Cerebellar cortex (tissue), 1 donor: ENCODE measurements around the gene SPRR2G.
"Not testable (repeated sequence)": the region's sequence is repeated elsewhere in the genome, so short reads cannot be mapped to it uniquely, and the experiment has no call there.

Source experiments
- DNase-seq: peaks from one replicate; pipeline ENCODE4 v3.0.0-alpha.2; 2015; ENCODE audit warnings: low spot score

The SPRR2G gene

DNA sequence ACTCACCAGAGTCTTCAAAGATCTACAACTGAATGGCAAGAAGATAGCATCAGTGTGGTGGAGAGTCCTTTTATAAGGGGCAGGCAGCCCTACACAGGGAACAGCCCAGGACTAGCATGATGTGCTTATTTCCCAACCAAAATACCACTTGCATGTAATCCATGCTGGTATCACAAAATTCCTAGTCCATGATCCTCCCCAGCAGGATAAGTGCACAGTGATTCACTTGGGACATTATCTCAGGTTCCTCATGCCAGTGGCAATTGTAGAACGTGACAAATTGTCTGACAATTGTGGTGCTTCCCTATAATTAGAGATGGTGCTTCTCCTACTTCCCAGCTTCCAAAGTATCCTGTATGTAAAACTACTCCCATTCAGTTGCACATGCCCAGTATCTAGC lies at the start of gene SPRR2G:
Gene SPRR2G (minus strand): TSS at position 45 of the 400 bp plus-strand sequence. CDS start 780 bp downstream, outside the sequence.
- no peak for DNase-seq

DNA sequence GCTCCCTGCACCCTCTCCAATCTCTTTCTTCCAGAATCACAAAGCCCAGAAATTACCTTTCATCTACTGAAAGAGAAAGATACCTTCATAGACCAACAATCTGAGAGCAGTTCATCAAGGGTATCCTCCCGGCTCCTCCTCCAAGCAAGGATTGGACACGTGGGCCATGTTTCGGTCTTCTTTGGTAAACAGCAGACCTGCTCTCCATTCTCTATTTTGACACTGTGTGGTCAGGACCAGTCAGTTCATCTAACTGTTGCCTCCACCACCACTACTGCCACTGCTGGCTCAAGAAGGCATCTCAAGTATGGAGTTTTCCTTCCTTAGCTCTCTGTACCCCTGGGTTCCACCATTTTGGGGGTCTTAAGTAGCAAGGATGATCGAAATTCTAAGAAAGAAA lies 44.5 kb upstream of the SPRR2G start:
- DNase-seq: no peak

DNA sequence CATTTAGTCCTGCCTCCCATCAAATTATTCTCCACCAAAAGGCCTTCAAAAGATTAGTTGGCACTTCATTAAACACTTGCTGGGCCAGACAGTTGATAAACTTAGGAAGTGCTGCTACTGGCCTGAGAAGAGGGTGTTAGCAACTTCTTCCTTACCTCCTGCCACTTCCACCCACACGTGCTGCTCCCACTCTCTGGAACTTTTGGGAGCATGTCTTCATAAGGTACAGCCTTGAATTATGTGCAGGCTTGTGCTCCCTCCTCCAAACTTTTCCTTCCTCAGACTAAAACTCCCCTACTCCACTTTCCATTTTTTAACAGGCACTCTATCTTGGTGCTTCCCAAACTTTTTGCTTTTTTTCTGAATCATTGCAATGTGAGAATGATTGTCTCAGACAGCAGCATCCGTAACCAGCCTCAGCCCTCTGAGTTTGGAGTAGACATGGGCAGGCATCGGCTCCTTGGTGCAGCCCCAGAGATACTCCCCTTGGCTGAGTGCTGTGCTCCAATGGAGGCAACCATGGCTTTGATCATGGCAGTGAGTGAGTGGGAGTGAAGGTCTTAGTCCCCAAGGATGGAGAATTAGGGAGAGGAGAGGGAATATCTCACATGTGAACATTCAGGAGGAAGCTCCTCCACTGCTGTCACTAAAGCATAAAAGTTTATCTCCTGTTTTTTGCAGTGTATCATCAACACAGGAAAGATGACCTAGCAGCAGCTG lies 43.8 kb upstream of the SPRR2G start:
- no peak for DNase-seq

DNA sequence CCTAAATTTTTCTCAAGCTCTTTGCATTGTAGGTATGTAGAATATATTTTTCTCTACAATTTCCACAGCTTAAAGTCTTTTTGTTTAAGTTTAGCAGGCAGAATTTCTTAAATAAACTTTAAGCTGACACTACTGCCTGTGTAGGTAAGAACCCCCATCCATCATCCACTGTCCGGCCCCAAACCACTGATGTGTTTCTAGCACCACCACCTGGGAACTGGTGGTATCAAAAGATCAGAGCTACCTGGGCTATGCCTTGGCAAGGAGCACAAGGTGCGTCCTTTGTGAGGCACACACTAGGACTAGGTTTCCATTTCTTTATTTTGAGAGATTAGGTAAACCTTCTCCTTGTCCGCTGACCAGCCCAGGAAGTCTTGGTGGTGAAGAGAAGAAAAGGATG lies 42.0 kb upstream of the SPRR2G start:
- DNase-seq: peak; percentile 8

DNA sequence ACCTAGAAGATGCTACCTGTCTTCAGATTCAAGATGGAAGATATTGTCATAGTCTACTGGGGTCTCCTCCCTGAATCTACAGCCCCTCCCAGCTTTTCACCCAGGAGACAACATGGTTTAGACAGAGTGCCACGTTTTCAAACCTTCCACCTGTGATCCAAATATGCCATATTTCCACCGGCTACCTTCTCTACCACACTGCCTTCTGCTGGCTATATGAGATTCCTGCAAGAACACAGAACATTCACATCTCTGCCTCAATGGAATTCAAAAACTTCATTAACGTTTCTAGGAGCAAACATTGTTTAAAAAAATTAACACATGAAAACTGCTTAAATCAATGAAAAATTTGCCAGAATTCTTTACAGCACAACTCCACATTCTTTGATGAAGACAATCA lies 39.7 kb upstream of the SPRR2G start:
- no peak for DNase-seq

DNA sequence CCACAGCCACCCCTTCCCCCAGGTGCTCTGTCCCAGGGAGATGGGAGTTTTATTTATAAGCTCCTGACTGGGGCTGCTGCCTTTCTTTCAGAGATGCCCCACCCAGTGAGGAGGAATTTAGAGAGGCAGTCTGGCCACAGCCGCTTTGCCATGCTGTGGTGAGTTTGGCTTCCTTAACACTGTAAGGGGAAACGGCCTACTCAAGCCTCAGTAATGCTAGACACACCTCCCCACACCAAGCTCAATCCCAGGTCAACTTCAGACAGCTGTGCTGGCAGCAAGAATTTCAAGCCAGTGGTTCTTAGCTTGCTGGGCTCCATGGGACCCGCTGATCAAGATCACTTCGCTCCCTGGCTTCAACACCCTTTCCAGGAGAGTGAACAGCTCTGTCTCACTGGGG lies 37.6 kb upstream of the SPRR2G start:
- not testable (repeated sequence) for DNase-seq

DNA sequence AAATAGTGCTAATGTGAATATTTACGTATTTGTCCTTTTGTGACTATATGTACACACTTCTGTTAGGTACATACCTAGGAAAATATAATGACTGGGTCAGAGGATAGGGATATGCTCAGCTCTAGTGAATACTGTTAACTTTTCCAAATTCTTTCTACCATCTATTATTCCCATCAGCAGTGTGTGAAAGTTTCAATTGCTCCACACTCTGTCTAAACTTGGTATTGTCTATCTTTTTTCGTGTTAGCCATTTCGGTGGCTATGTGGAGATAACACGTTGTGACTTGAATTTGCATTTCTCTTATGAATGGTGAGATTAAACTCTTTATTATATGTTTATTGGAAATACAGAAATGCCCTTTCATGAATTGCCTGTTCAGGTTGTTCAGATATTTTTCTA lies 29.9 kb upstream of the SPRR2G start:
- DNase-seq: no peak

DNA sequence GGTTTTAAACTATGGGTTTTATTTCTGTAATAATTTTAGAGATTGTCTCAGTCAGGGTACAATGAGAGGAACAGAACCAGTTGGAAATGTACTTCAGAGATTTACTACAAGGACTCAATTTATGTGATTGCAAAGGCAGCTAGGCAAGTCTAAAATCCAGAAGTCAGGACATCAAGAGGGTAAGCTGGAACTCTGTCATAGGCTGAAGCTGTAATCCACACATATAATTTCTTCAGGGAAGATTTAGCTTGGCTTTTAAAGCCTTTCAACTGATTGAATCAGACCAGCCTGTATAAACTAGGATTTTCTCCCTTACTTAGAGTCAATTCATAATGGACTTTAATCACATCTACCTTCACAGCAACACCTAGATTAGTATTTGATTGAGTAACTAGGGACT lies 28.2 kb upstream of the SPRR2G start:
- DNase-seq: no peak

DNA sequence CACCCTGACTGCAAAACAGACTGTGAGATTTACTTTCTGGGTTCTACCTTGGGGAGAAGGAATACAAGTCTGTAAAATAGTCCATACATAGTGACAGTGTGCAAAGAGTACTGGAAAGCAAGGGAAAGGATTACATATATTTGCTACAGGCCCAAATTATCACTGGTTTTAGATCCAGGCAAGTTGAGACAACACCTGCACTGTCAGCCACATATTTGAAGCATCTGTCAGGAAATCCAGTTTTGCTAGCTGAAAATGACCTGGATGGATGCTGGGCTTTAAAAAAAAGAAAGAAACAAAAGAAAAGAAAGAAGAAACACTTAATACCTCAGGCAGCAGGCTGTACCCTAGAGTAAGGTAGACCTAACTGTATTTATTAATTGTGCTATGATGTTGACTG lies 23.9 kb upstream of the SPRR2G start:
- DNase-seq: no peak

DNA sequence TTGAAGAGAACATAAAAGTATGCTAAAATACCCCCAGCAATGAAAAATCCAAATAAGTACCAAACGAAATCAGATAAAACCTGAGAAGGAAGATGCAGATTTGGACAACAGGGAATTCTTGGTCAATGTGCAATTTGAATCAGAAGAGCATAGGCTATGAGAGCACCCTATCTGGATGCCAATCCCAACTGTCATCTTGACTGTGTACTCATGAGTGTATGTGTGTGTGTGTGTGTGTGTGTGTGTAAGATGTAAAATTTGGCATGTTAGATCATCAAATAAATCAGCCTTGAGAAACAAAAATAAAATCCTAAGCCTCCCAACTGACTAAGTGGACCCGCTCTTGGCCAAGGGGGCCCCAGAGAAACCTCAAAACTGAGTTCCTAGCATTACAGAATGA lies 18.0 kb upstream of the SPRR2G start:
- DNase-seq: no peak

DNA sequence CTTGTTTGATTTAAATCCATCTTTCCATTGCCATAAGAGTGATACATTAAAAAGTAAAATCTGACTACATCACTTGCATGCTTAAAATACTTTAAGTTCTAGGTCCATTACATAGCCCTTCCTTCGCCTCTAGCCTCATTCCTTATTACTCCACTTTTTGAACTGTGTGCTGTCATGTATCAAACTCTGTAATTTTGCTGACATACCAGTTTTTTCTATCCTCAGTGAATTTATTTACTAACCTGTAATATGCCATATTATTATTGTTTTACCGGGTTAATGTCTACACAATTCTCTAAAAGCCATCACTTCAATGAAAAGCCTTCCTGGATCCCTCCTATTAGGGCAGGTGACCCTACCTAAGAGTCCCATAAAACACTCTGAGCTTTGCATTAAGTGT lies 4.9 kb upstream of the SPRR2G start:
- no peak for DNase-seq

DNA sequence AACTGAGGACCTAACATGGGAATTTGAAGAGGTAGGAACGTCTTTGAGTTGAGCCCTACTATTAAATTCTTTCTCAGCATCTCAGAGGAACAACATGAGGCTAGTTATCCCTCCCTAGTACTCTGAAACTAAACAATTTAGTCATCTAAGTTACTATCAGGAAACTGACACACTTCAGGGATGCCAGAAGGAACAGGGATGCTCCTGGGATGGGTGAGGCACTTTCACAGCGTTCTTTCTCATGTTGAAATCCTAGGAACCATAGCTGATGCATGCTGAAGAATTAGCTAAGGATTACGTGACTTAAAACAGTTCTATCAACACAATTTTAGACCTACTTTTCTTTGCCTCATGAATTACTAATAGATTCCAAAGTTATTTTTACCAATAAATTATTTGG lies 1.8 kb upstream of the SPRR2G start:
- no peak for DNase-seq

DNA sequence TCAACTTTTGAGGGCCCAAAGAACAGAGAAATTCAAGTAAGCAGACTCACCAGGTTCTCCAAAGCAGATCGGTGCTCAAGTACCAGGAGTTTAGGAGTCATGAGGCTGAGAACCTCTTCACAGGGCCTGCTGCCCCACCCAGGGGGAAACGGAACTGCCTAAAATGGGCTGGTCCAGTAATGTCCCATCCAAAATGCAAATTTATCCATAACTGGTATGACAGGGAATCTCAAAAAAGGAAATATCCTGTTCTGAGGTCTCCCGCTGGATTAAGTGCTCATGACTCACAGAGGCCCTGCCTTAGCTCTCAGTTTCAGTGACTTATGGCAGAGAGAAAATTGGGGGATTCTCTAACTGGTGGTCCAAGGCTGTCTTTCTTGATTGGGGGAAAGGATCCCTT lies 9.3 kb downstream of the SPRR2G start:
- DNase-seq: no peak

DNA sequence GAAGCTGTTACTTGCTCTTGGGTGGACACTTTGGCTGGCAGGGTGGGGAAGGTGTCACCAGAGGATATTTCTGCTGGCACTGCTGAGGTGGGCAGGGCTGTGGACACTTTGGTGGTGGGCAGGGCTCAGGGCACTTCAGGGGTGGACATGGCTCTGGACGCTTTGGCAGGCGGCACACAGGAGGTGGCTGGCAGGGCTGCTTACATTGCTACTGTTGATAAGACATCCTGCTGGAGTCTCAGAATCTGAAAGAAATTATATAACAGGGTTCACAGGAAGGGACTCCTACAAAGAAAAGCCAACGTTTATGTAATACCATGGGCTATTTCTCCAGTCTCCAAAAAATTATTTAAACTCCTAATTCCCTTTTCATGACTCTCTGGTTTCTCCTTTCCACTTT lies 10.2 kb downstream of the SPRR2G start:
- DNase-seq: no peak

DNA sequence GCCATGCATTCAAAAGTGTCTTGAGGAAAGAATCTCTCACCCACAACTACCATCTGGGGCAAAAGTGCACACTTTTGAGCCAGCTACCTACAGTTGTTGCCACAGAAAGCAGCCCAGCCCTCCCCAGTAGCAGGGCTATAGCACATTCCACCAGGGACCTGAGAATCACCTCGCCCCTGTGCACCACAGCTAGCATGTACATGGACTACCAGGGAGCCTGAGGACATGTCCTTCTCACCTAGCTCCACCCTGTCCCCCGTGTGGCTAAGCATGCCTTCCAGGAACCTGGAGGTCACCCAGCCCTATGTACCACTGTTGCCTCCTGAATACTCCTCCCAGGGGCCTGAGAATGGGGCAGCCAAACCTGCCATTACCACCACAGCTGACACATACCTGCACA lies 16.9 kb downstream of the SPRR2G start:
- no peak for DNase-seq

DNA sequence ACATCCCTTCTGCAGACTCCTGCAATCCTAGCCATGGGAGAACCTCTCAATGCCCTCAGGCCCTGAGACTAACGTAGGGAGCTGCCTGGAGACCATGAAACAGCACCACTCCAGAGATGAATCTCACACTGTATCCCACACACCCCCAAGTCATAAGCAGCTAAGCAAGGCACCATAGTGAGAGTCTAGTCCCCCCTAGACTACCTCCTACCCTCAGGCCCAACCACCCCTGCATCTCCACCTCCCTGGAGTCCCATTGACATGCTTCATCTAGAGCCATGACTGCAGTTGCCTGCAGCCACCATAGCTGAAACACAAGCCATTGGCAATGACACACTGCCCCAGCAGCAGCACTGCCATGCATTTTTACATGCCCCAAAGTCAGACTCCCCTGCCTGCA lies 17.4 kb downstream of the SPRR2G start:
- no peak for DNase-seq

DNA sequence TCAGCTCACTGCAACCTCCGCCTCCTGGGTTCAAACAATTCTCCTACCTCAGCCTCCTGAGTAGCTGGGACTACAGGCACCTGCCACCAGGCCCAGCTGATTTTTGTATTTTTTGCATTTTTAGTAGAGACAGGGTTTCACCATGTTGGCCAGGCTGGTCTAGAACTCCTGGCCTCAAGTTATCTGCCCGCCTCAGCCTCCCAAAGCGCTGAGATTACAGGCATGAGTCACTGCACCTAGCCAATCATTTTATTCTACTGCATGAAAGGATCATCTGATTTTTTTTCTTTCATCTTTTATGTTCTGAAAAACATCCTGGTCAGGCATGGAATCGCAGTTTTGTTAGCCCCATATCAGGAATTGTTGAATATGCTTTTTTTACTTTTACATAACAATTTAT lies 22.0 kb downstream of the SPRR2G start:
- not testable (repeated sequence) for DNase-seq

DNA sequence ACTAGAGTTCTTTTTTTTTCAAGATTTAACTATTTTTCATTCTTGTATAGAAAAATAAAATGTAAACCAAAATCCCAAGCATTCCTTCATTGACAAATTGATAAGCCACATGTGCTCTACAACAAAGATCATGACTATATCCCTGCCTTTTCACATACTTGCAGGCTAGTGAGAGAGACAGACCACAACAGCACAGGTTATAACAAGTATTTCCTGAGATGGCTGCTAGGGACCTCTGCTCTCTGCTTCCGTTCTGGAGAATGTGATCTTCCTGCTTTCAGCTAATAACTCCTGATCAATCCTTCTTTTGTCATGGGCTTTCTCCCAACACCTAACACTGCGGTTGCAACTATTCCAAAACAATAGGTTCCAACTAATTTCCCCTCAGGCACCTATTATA lies 23.4 kb downstream of the SPRR2G start:
- DNase-seq: no peak

DNA sequence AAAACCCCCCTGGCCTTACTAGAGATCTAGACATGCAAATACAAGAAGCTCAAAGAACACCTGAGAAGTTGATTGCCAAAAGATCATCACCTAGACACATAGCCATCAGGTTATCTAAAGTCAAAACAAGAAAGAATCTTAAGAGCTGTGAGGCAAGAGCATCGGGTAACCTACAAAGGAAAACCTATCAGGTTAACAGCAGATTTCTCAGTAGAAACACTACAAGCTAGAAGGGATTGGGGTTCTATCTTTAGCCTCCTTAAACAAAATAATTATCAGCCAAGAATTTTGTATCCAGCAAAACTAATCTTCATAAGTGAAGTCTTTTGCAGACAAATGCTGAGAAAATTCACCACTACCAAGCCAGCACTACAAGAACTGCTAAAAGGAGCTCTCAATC lies 25.2 kb downstream of the SPRR2G start:
- no peak for DNase-seq

DNA sequence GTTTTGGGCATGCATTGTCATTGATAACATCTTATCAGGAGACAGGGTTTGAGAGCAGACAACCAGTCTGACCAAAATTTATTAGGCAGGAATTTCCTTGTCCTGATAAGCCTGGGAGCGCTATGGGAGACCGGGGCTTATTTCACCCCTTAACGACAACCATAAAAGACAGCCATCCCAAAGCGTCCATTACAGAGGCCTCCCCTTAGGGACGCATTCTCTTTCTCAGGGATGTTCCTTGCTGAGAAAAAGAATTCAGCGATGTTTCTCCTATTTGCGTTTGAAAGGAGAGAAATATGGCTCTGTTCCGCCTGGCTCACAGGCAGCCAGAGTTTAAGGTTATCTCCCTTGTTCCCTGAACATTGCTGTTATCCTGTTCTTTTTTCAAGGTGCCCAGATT lies 26.9 kb downstream of the SPRR2G start:
- not testable (repeated sequence) for DNase-seq

DNA sequence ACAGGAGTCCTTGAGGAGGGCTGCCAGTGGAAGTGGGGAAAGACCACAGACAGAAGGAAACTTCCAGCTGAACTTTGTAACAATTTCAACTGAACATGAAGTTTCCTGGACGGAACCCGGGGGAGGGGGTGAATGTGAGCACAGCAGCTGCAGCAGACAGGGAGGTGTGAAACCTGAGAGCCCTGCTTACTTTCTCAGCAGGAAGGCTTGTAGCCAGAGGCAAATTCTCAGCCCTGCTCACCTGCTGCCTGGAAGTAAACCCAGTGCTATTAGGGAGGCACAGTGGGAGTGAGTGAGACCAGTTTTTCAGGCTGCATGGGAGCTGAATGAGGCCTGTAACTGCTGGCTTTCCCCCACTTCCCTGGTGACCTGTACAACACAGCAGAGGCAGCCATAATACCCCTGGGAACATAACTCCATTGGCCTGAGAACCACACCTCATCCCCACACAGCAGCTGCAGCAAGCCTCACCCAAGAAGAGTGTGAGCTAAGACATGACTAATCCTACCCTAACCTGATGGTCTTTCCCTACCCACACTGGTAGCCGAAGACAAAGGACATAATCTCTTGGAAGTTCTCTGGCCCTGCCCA lies 27.8 kb downstream of the SPRR2G start:
- no peak for DNase-seq

DNA sequence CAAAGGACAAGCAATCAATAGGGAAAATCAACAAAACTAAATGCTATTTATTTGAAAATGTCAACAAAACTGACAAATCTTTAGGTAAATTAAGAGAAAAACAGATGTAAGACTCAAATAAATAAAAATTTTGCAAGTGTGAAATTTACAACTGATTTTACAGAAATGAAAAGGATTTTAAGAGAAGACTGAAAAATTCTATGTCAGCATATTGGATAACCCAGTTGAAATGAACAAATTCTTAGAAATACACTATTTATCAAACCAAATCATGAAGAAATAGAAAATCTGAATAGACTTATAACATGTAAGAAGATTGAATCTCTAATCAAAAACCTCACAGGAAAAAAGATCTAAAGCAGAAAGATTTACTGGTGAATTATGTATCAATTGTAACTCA lies 29.7 kb downstream of the SPRR2G start:
- DNase-seq: no peak

DNA sequence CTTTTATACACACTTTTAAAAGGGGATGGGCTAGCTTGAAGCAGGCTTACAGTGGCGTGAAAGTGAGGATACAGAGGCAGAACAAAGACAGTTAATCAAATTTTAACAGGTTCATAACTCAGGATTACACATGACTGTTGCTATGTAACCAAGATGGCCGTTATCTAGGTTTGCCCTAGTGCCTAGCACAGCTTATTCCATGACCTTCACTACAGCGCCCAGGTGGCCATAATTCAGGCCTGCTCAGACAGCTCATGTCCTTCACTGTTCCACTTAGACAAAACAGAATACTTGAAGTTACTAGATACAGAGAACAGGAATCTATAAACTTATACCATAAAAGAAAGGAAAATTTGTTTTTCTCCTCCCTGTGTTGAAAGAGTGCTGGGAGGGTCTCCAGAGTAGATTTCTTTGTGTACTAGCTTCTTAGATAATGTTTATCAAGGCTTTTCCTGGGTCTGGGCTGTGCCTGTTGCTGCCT lies 31.2 kb downstream of the SPRR2G start:
- no peak for DNase-seq

DNA sequence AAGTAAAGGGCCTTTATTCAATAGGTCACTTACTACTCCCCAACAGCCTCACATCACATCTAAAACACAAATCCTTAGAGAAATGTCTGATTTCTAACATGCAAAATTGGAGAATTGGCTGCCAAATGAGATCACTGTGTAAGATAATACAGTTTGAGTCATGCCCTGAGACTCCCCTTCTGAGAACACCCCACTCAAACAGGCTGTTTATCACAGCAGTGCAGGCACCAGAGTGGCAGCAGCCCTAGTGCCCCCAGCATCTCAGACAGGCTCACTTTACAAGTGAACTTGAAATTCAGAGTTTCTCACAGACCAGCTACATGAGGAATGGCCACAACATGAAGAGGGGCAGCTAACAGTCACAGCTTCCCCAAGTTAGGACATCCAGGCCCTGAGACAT lies 35.4 kb downstream of the SPRR2G start:
- DNase-seq: not testable (repeated sequence)
